IPS-20b (cell line): ENCODE results near the gene MLPH.
"Not testable (repeated sequence)": the region's sequence is repeated elsewhere in the genome, so short reads cannot be mapped to it uniquely, and the experiment has no call there.

Source experiments
- H3K27ac ChIP-seq: one replicate; pipeline ENCODE4 v1.5.1; 2013; ENCODE audit warnings: low read length
- H3K27me3 ChIP-seq: 2 replicates; pipeline ENCODE4 v1.6.1; 2013; ENCODE audit warnings: mild to moderate bottlenecking, low read length, inconsistent platforms; ENCODE audit not compliant: insufficient read depth
- H3K36me3 ChIP-seq: 2 replicates; pipeline ENCODE4 v1.6.1; 2013; ENCODE audit warnings: low read depth, mild to moderate bottlenecking, inconsistent platforms, low read length, moderate library complexity; ENCODE audit not compliant: insufficient read depth
- H3K4me1 ChIP-seq: 2 replicates; pipeline ENCODE4 v1.6.1; 2013; ENCODE audit warnings: mild to moderate bottlenecking, control low read depth, inconsistent platforms, low read length, moderate library complexity; ENCODE audit not compliant: insufficient read depth
- H3K4me3 ChIP-seq: 2 replicates; pipeline ENCODE4 v1.5.1; 2013; ENCODE audit warnings: mild to moderate bottlenecking, low read length, inconsistent platforms
- H3K9ac ChIP-seq: 2 replicates; pipeline ENCODE4 v1.6.1; 2013; ENCODE audit warnings: low read depth, mild to moderate bottlenecking, inconsistent platforms, low read length, moderate library complexity
- H3K9me3 ChIP-seq: 2 replicates; pipeline ENCODE4 v1.6.1; 2013; ENCODE audit warnings: mild to moderate bottlenecking, low read depth, low read length, inconsistent platforms; ENCODE audit not compliant: insufficient read depth

MLPH gene

DNA sequence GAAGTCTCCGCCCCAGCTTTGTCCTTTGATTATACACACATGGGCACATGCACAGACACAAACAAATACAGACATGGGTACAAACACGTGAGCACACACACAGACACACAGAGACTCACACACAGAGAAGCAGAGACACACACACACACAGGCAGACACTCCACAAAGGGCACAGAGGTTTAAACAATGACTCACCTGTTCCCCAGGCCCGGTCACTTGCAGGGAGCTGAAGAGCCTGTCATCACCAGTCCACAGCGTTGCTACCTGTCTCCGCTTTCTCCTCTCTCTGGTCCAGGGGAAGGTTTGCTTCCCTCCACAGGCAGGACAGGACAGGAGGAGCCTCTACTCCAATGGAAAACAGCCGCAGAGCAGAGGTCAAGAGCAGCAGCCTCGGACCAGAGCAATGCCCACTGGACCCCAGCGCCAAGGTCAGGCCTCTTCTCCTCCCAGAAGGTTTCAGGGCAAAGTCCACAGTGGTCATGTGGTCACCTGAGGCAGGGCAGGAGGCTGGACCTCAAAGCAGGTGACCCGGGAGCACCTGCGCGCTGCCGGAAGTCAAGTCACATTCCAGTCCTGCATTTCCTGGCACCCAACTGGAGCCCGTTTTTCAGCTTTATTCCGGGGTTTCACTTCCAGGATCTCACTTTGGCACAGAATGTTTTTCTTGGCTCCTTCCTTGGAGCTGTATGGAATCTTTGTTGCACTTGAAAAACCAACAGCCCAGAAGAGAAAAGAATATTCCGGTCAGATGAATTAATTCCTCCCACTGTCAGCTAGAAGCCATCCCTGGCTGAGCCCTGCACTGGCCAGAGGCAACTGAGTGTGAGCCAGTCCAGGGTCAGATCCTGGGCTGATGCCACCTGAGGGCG lies 103.5 kb downstream of the MLPH start, which contains the start of gene RAB17:
TSS of gene RAB17 (minus strand) at position 463 of the 869 bp plus-strand sequence. CDS start 4,580 bp downstream, outside the sequence.
- Histone ChIP-seq H3K36me3 (no peaks in the 10 kb centered on the region), H3K4me1 (peaks cover 41% of the 10 kb centered on the region; the same call in 1 of the 2 replicates), H3K27me3 (no peaks in the 10 kb centered on the region), H3K9me3 (no peaks in the 10 kb centered on the region), H3K9ac (peak within 1 kb of the TSS; percentile 22; the same call in 1 of the 2 replicates), H3K4me3 (peak within 1 kb of the TSS; percentile 60), H3K27ac (no peak within 1 kb of the TSS)

DNA sequence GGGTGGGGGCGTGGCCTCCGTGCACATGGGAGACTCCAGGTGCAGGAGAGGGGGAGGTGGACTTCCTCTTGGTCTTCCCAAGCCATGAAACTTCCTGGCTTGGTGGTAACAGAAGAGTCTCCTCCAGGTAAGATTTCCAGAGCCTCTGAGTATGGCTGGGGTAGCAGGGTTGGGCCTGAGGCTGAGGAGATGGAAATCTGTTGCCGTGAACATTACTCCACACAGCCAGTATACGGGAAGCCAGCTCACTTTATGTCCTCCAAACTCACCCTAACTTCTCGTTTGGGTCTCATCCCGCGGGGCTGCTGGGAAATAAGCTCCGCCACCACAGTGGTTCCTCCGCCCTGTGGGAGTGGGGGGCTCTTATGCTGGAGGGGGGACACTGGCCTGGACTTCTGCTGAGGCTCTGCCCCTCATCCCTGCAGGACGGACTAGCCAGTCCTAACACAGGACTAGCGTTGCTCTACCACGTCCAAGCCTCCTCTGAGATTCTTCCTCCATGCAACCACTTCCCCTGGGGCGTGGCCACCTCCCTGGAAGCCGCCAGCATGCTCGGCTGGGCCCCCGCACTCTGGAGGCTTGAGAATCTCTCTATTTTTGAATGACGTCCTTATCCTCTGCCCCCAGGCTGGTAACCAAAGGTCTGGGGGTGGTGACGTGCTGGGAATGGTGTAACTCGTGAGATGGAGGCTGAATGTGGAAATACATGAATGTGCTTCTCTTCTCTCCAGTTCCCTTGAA lies 104.3 kb downstream of the MLPH start:
- Histone ChIP-seq H3K9me3 (no peaks in the 10 kb centered on the region), H3K27me3 (no peaks in the 10 kb centered on the region), H3K4me1 (peaks cover 36% of the 10 kb centered on the region; the same call in 1 of the 2 replicates), H3K9ac (no peak overlapping the region), H3K4me3 (peak overlapping the region; percentile 60; the same call in 1 of the 2 replicates), H3K27ac (no peak overlapping the region), H3K36me3 (no peaks in the 10 kb centered on the region)

- H3K27ac ChIP-seq = no peak overlapping the region
Measured at GRCh38 chr2:237592425-237592980, 105.5 kb downstream of the MLPH start.

GRCh38 chr2:237593036-237593435 lies 106.0 kb downstream of the MLPH start:
- peaks cover 36% of the 10 kb centered on the region; the same call in 1 of the 2 replicates for H3K4me1 ChIP-seq
- no peaks in the 10 kb centered on the region for H3K9me3 ChIP-seq
- no peak overlapping the region for H3K27ac ChIP-seq
- no peaks in the 10 kb centered on the region for H3K27me3 ChIP-seq
- H3K4me3 ChIP-seq = no peak overlapping the region
- H3K36me3 ChIP-seq = no peaks in the 10 kb centered on the region
- H3K9ac ChIP-seq = no peak overlapping the region

More at GRCh38 chr2:237592425-237592980, 105.5 kb downstream of the MLPH start:
- Histone ChIP-seq H3K27me3 (no peaks in the 10 kb centered on the region), H3K36me3 (no peaks in the 10 kb centered on the region), H3K9me3 (no peaks in the 10 kb centered on the region), H3K9ac (no peak overlapping the region), H3K4me3 (no peak overlapping the region), H3K4me1 (peaks cover 36% of the 10 kb centered on the region; the same call in 1 of the 2 replicates)

DNA sequence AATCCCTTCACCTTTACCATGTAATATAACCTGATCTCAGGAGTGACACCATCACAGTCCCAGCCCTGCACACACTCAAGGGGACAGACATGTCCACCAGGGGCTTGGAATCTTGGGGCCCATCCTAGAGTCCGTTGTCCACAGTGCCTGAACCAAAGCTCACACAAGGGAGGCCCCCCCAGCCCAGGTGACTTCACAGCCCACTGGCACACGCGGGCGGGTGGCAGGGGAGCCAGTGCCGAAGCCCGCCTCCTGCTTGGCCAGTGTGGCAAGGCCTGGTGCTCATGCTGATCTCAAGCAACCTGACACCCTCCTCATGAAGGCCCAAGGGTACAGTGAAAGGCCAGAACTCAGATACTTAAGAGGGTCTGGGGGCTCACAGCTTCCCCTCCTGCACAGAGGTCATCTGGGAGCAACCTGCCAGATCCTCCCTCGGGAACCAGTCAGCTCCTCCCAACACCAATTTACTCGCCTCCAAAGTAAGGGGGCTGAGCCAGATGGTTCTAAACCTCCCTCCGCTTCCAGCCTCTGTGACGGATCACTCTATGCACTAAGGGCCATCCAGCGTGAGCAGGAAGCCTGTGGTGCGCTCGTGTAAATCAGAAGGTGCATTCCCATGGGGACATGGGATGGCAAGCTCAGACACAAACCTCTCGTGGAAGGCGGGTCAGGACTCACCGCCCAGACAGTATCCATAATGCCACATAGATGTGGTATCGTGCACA lies 106.7 kb downstream of the MLPH start:
- no peaks in the 10 kb centered on the region for H3K36me3 ChIP-seq
- H3K4me3 ChIP-seq = peak overlapping the region; percentile 37; the same call in 1 of the 2 replicates
- H3K27me3 ChIP-seq = no peaks in the 10 kb centered on the region
- no peaks in the 10 kb centered on the region for H3K9me3 ChIP-seq
- no peak overlapping the region for H3K27ac ChIP-seq
- H3K9ac ChIP-seq = no peak overlapping the region; the same call in 1 of the 2 replicates
- H3K4me1 ChIP-seq = peaks cover 36% of the 10 kb centered on the region; the same call in 1 of the 2 replicates

DNA sequence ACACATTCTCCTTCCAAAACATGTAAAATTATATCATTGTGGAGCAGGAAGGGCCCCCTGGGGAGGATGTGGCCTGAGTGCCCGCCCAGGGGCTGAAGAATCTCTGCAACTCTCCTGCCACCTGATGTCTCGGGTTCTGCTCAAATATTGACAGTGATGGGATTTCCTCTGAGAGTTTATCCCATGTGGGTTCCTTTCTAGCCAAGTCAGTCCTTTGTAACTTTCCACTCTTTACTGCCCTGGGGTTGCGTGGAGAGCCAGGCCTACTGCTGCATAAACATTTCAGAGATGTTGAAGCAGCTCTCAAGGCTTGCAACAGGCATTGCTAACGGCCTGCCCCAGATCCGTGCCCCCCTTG lies 107.4 kb downstream of the MLPH start:
- H3K9ac ChIP-seq = peak overlapping the region; percentile 5; the same call in 1 of the 2 replicates
- H3K36me3 ChIP-seq = no peaks in the 10 kb centered on the region
- H3K4me3 ChIP-seq = peak overlapping the region; percentile 37; the same call in 1 of the 2 replicates
- no peaks in the 10 kb centered on the region for H3K9me3 ChIP-seq
- no peaks in the 10 kb centered on the region for H3K27me3 ChIP-seq
- H3K27ac ChIP-seq = no peak overlapping the region
- peaks cover 36% of the 10 kb centered on the region; the same call in 1 of the 2 replicates for H3K4me1 ChIP-seq

- H3K4me3 ChIP-seq, H3K9ac ChIP-seq, H3K36me3 ChIP-seq, H3K27me3 ChIP-seq, H3K27ac ChIP-seq, H3K9me3 ChIP-seq: not testable (repeated sequence)
- H3K4me1 ChIP-seq = peaks cover 29% of the 10 kb centered on the region; the same call in 1 of the 2 replicates
Measured at GRCh38 chr2:237595829-237596519, 108.9 kb downstream of the MLPH start.

- no peaks in the 10 kb centered on the region for H3K27me3 ChIP-seq
- H3K9ac ChIP-seq = no peak overlapping the region
- H3K27ac ChIP-seq = no peak overlapping the region
- H3K9me3 ChIP-seq = no peaks in the 10 kb centered on the region
- no peaks in the 10 kb centered on the region for H3K36me3 ChIP-seq
- H3K4me3 ChIP-seq = no peak overlapping the region
- H3K4me1 ChIP-seq = peaks cover 22% of the 10 kb centered on the region; the same call in 1 of the 2 replicates
Measured at GRCh38 chr2:237596520-237597195, 109.6 kb downstream of the MLPH start.

DNA sequence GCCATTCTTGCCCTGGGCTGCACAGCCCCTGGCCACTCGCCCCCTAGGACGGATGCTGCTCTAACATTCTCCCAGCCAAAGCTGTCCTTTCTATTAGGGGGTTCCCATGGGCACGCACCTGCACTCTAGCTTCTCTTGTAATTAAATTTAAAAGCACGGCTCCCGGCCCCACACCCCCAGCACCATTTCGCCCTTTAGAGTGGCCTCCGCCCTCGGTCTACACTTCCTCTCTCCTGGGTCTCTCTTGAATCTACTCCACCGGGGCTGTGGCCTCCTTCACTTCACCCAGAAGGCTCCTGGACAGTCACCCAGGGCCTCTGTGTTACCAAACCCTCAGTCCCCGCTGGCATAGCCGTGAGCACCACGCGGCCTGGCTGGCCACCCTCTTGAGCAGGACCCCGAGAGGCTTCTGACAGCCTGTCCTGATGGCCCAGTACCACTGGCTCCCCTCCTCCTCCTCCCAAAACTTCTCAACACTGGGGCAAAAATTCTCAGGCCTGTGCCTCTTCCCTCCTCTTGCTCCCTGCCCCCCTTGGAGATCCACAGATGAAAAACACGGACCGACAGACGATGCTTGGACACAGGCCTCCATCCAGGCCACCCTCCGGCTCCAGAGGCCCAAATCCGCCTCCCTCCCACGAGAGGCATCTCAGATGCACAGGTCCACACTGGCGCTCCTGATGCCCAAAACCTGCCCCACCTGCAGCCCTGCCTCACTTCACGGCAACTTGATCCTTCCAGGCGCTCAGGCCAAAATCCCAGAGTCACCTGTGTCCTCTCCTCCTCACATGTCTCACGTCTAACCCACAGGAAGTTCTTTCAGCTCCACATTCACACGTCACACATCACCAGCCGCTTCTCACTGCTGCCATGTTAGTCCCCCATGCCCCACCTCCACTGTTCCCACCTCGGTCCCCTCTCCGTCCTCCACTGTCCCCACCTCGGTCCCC lies 110.4 kb downstream of the MLPH start:
- peaks cover 22% of the 10 kb centered on the region; the same call in 1 of the 2 replicates for H3K4me1 ChIP-seq
- no peaks in the 10 kb centered on the region for H3K9me3 ChIP-seq
- no peaks in the 10 kb centered on the region for H3K27me3 ChIP-seq
- no peaks in the 10 kb centered on the region for H3K36me3 ChIP-seq
- no peak overlapping the region for H3K9ac ChIP-seq
- H3K27ac ChIP-seq = no peak overlapping the region
- no peak overlapping the region for H3K4me3 ChIP-seq
